Caco-2 (cell line): Measurements from ENCODE around the gene NKX1-1. TPM values are rescaled to one million over a fixed set of nuclear protein-coding genes. Genes with fewer than 3 reads are reported as not detected.

Source experiments
- BruUV-seq: library from RNA; stranded (reverse); fragments of 400-500 nt; replicated peaks from 2 replicates; lab custom pipeline; 2021; lab: Mats Ljungman, UMichigan
- CTCF ChIA-PET: fragments of 300-600 bp; sonication (Branson Sonifier 250); formaldehyde crosslinking; loops from one replicate; lab custom pipeline; 2022; ENCODE audit warnings: antibody characterized with exemption; lab: Charles Lee
- POLR2A ChIA-PET: fragments of 300-600 bp; sonication (Branson Sonifier 250); formaldehyde crosslinking; loops from one replicate; lab custom pipeline; 2022; ENCODE audit warnings: antibody characterized with exemption; lab: Charles Lee
- DNase-seq, 2 experiments: peaks; one replicate each; pipeline versions ENCODE4 v3.0.0 to v3.0.0-alpha.2; 2020 to 2022
- H3K27me3 ChIP-seq: replicated peaks from 2 replicates; pipeline ENCODE4 v1.6.0; 2011; ENCODE audit warnings: low read length; ENCODE audit not compliant: control insufficient read depth, insufficient read depth
- H3K36me3 ChIP-seq: 2 replicates; pipeline ENCODE4 v1.5.1; 2011; ENCODE audit warnings: low read length; ENCODE audit not compliant: control insufficient read depth, insufficient read depth
- H3K4me1 ChIP-seq: fragments of 250-450 bp; sonication (Bioruptor Pico); 2 replicates; pipeline ENCODE4 v1.5.1; 2020; ENCODE audit warnings: mild to moderate bottlenecking
- H3K4me3 ChIP-seq: 2 replicates; pipeline ENCODE4 v1.5.1; 2011; ENCODE audit warnings: low read depth, mild to moderate bottlenecking, control low read depth, low read length
- H3K9me3 ChIP-seq: fragments of 250-450 bp; sonication (Bioruptor Pico); 2 replicates; pipeline ENCODE4 v1.5.1; 2020; ENCODE audit warnings: mild to moderate bottlenecking, moderate library complexity
- H3K27ac Mint-ChIP-seq: one replicate; pipeline ENCODE4 v1.8.0; 2022; ENCODE audit warnings: mixed read lengths; ENCODE audit not compliant: unreplicated experiment
- H3K27me3 Mint-ChIP-seq: one replicate; pipeline ENCODE4 v1.8.0; 2022; ENCODE audit warnings: mixed read lengths; ENCODE audit not compliant: insufficient read depth, unreplicated experiment
- H3K36me3 Mint-ChIP-seq: one replicate; pipeline ENCODE4 v1.8.0; 2022; ENCODE audit warnings: mild to moderate bottlenecking, mixed read lengths; ENCODE audit not compliant: insufficient read depth, unreplicated experiment
- H3K4me1 Mint-ChIP-seq: one replicate; pipeline ENCODE4 v1.8.0; 2022; ENCODE audit warnings: low read depth, mixed read lengths; ENCODE audit not compliant: unreplicated experiment
- H3K4me3 Mint-ChIP-seq: one replicate; pipeline ENCODE4 v1.8.0; 2022; ENCODE audit warnings: mild to moderate bottlenecking, moderate library complexity, mixed read lengths; ENCODE audit not compliant: unreplicated experiment
- H3K9me3 Mint-ChIP-seq: one replicate; pipeline ENCODE4 v1.8.0; 2022; ENCODE audit warnings: mixed read lengths; ENCODE audit not compliant: unreplicated experiment
- CTCF ChIP-seq, 2 experiments: fragments of 200-600 bp in 1 of 2; IDR thresholded peaks; 1 replicate in 1 of 2; 2 replicates in 1 of 2; pipeline versions ENCODE4 v1.5.1 to v1.8.0; 2011 to 2022; ENCODE audit warnings: antibody characterized with exemption in 1 of 2, control low read depth in 1 of 2, inconsistent platforms in 1 of 2, low read depth in 1 of 2, low read length in 1 of 2, mild to moderate bottlenecking in 1 of 2, moderate library complexity in 1 of 2; ENCODE audit not compliant: insufficient read depth in 1 of 2, severe bottlenecking in 1 of 2, unreplicated experiment in 1 of 2
- intact Hi-C: fragments of 100-400 bp; cut with micrococcal nuclease; formaldehyde crosslinking; loops from one replicate; pipeline ENCODE4 v1.10.0; 2022; ENCODE audit not compliant: unreplicated experiment
- total RNA-seq: library from RNA; stranded (reverse); gene quantifications from 2 replicates; pipeline ENCODE4 v1.2.3, GENCODE V29; 2022

The NKX1-1 gene
- total RNA-seq, 1 experiment from 2014 or later, result not detected

DNA sequence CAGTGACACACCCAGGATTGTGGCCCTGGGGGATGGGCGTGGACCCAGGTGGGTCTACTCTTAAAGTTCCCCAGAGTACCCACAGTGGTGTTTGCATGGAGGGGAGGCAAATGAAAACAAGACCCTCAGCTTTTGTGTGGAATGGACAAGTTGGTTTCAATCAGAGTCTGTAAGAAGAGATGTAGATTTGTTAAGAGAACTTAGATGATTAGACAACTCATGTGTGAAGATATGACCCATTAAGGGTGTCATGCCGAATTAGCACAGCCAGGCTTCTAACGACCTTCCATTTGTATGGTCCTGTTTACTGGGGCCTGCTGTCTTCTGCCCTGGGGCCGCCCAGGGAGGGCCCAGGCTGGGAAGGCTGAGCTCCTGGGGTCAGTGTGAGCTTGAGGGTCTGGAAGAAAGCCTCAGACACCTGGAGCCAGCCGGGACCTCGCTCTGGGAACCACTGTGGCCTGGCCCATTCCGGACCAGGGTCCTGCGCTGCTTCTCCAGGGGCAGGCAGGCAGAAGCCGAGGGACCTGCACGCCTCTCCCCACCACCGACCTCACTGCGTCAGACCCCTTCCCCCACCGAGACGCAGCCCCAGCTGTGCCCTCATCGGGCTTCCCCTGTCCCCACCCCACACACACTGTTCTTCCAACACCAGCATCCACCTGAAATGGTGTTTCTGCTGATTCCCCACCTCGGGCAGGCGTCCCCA lies 38.9 kb downstream of the NKX1-1 start:
- no peaks in the 10 kb centered on the region for H3K9me3 ChIP-seq

DNA sequence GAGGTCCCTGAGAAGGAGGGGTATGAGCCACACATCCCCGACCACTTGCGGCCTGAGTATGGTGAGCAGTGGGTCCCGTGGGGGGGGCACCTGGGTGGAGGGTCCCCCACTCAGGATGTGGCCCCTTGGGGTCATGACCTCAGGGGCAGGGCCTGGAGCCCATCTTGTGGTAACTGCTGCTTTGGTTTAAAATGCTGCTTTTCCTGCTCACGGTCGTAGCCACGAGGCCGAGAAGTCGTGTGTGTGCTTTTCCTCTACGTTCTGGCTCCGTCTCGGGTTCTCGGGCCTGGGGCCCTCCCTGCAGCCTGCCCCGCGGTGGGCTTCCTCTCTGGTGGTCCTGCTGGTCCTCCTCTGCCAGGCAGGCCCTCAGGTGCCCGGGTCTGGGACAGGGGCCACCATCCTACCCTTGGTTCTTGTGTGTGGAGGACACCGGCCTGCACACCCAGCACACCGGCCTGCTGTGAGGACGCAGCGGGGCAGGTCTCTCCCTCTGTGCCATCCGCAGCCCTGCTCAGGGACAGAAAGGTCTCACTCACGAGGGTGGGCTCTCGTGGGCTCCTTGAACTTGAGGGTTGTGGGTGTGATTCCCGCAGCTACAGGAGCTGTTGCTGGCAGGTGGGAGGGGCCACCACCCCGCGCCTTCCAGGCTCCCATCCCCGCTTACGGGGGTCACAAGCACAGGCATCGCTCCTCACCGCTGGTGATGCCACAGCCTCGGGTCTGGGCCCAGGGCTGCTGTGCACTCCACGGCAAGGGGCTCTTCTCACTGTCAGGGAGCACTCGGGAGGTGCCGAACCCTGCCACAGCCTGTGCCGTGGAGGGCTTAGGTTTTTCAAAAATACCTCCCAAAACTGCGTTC lies 39.6 kb downstream of the NKX1-1 start:
- POLR2A ChIA-PET, result no interaction called here
- no peak for TF ChIP-seq CTCF (IDR thresholded peaks at IDR 0.05; ENCODE audit: insufficient read depth in 1 of 2, low read depth in 1 of 2, low read length in 1 of 2, severe bottlenecking in 1 of 2, unreplicated experiment in 1 of 2)
- intact Hi-C loops, result no loop called here
- peaks cover 35% of the 10 kb centered on the region for H3K36me3 Mint-ChIP-seq
- no peak for DNase-seq
- Histone ChIP-seq H3K27me3 (no peaks in the 10 kb centered on the region), H3K4me3 (no peak overlapping the region), H3K9me3 (no peaks in the 10 kb centered on the region), H3K4me1 (no peaks in the 10 kb centered on the region), H3K36me3 (no peaks in the 10 kb centered on the region)
- H3K4me1 Mint-ChIP-seq, result peaks cover 5% of the 10 kb centered on the region
- H3K4me3 Mint-ChIP-seq, result no peak overlapping the region
- no peak overlapping the region for H3K27ac Mint-ChIP-seq
- H3K27me3 Mint-ChIP-seq, result no peaks in the 10 kb centered on the region
- CTCF ChIA-PET, result no interaction called here
- H3K9me3 Mint-ChIP-seq, result no peaks in the 10 kb centered on the region
- no TSS peak for BruUV-seq

More for the DNA sequence above, 38.9 kb downstream of the NKX1-1 start:
- Histone ChIP-seq H3K36me3 (no peaks in the 10 kb centered on the region), H3K4me1 (no peaks in the 10 kb centered on the region), H3K4me3 (no peak overlapping the region), H3K27me3 (no peaks in the 10 kb centered on the region)
- Mint-ChIP-seq H3K36me3 (peaks cover 39% of the 10 kb centered on the region), H3K9me3 (no peaks in the 10 kb centered on the region), H3K27me3 (no peaks in the 10 kb centered on the region), H3K4me1 (peaks cover 5% of the 10 kb centered on the region), H3K4me3 (no peak overlapping the region), H3K27ac (no peak overlapping the region)
- POLR2A ChIA-PET, result no interaction called here
- no peak for TF ChIP-seq CTCF (IDR thresholded peaks at IDR 0.05; ENCODE audit: insufficient read depth in 1 of 2, low read depth in 1 of 2, low read length in 1 of 2, severe bottlenecking in 1 of 2, unreplicated experiment in 1 of 2)
- CTCF ChIA-PET, result no interaction called here
- no peak for DNase-seq
- intact Hi-C loops, result no loop called here
- no TSS peak for BruUV-seq

DNA sequence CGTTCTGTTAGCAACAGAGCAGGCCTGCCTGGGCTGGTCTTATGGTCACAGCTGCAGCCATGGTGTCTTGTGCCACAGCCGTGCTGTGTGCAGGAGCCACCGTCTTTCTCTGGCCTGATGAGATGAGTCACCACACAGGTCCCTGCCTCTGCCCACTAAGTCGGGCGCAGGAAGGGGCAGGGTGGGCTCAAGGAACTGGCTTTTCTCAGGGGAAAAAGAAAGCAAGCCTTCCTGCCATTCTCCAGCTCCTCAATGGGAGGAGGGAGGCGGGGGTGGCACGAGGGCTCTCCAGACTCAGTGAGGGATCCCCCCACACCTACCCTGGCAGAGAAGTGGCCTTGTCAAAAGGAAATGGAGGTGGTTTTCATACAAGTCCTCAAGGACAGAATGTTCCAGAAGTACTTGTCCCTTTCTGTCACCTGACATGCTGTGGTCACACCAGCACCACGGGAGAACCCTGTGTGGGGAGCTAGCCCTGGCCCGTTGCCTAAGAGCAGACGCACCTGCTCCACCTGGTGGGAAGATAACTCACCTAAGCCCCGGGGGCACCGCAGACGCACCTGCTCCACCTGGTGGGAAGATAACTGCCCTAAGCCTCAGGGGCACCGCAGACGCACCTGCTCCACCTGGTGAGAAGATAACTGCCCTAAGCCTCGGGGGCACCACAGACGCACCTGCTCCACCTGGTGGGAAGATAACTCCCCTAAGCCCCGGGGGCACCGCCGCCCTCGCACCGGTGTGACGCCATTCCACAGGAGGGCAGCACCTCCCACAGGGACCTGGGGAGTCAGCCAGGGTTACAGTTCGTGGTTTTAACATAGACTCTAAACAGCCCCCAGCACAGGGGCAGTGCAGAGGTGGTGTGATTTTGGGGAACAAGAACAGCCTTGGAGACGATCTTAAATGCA lies 40.7 kb downstream of the NKX1-1 start:
- DNase-seq, result peak; percentile 59 to 66
- no TSS peak for BruUV-seq
- Mint-ChIP-seq H3K27me3 (no peaks in the 10 kb centered on the region), H3K9me3 (no peaks in the 10 kb centered on the region), H3K4me3 (no peak overlapping the region), H3K27ac (no peak overlapping the region), H3K36me3 (peaks cover 30% of the 10 kb centered on the region), H3K4me1 (no peaks in the 10 kb centered on the region)
- no peak overlapping the region for H3K4me3 ChIP-seq
- H3K27me3 ChIP-seq, result no peaks in the 10 kb centered on the region
- intact Hi-C loops, result no loop called here
- H3K4me1 ChIP-seq, result no peaks in the 10 kb centered on the region
- CTCF ChIA-PET, result interaction anchor here (1.0 to 1.3 kb wide), 2 partner anchors 9 to 254 kb away, joined by 6 read pairs; no protein-coding TSS in a partner anchor
- POLR2A ChIA-PET, result no interaction called here
- peak in 1 of 2 experiments; percentile 32 for TF ChIP-seq CTCF (IDR thresholded peaks at IDR 0.05; ENCODE audit: insufficient read depth in 1 of 2, low read depth in 1 of 2, low read length in 1 of 2, severe bottlenecking in 1 of 2, unreplicated experiment in 1 of 2)
- H3K36me3 ChIP-seq, result no peaks in the 10 kb centered on the region
- H3K9me3 ChIP-seq, result no peaks in the 10 kb centered on the region
